EH (cell line): ENCODE data around the gene SHCBP1.
"Not testable (repeated sequence)": the region's sequence is repeated elsewhere in the genome, so short reads cannot be mapped to it uniquely, and the experiment has no call there.

Experiments used
- DNase-seq: peaks from one replicate; pipeline ENCODE4 v3.0.0-alpha.2; 2015; ENCODE audit warnings: low read depth

Gene SHCBP1, protein sequence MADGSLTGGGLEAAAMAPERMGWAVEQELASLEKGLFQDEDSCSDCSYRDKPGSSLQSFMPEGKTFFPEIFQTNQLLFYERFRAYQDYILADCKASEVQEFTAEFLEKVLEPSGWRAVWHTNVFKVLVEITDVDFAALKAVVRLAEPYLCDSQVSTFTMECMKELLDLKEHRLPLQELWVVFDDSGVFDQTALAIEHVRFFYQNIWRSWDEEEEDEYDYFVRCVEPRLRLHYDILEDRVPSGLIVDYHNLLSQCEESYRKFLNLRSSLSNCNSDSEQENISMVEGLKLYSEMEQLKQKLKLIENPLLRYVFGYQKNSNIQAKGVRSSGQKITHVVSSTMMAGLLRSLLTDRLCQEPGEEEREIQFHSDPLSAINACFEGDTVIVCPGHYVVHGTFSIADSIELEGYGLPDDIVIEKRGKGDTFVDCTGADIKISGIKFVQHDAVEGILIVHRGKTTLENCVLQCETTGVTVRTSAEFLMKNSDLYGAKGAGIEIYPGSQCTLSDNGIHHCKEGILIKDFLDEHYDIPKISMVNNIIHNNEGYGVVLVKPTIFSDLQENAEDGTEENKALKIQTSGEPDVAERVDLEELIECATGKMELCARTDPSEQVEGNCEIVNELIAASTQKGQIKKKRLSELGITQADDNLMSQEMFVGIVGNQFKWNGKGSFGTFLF

DNA sequence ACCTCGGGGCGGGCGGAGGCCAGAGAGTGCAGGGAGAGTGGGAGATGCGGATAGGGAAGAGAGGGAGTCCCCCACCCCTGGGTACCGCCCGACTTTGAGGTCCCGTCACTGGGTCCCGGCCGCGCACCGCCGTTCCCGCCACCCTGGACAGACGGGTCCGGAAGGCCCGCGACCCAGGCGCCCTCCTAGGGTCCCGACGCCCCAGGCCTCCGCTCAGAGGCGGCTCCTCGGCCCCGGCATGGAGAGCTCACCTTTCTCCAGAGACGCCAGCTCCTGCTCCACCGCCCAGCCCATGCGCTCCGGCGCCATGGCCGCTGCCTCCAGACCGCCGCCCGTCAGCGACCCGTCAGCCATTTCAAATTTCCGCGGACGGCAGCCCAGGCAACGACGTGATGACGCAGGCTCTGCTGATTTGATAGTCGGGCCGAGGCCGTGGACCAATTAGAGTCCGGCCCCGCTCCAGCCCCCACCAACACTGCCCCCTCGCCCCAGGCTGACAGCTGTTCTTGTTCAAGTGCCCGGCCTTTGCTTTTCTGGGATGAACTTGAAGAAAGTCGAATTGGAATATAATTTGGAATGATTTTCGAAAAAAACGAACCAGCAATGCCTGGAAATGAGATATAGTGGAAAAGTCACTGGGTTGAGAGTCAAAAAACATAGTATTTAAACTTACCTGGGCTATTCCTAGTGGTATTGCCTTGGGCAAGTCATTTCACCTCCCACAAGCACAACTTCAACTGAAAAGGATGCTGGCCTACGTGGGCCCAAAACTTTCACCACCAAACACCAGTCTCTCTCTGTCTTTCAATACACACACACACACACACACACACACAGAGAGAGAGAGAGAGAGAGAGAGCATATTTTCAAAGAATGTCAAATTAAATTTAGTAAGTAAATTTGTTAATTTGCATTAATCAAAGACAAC lies at the start of gene SHCBP1:
Gene SHCBP1, minus strand, starts transcription at position 374 of the 928 bp plus-strand sequence. Its CDS starts 20 bp downstream, at position 354.
- DNase-seq: peak; percentile 90

- no peak for DNase-seq
These were observed 40.9 kb upstream of the SHCBP1 start for GRCh38 chr16:46662123-46662522.

DNA sequence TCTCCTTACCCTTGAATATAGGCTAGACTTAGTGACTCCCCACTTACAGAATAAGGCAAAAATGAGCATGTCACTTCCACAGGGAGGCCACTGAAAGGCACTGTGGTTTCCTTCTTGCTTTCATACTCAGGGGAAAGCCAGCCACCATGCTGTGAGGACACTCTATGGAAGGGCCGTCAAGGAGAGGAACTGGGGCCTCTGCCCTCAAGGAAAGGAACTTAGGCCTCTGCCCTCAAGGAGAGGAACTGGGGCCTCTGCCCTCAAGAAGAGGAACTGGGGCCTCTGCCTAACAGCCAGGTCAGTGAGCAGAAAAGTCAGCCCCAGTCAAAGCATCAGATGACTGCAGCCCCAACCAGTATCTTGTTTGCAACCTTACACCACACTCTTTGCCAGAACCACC lies 37.7 kb upstream of the SHCBP1 start:
- DNase-seq: peak; percentile 4

DNA sequence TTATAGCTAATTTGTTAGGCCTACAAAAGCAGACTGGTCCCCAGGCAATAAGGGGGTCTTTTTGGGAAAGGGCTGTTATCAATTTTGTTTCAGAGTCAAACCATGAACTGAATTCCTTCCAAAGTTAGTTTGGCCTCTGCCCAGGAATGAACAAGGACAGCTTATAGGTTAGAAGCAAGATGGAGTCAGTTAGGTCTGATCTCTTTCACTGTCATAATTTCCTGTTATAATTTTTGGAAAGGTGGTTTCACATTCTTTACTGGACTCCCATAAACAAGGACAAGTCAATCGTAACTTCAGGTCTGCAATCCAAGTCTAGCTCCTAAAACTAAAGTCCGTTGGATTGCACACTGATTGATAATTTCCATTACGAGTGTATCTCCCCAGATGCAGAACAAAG lies 30.1 kb upstream of the SHCBP1 start:
- DNase-seq: no peak

DNA sequence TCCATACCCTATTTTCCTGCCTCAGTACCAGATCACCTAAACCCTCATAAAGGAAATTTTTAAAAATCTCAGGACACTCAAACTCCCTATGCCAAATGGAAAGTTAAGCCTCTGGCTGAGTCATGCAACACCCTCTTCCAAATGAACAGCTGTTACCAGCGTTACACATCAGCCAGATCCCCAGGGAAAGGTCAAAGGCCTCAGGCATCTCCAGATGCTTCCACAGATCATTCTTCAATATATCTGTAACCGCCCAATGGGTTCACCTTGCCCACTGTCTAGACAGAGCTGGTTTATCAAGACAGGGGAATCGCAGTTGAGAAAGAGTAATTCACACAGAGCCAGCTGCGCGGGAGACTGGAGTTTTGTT lies 29.1 kb upstream of the SHCBP1 start:
- DNase-seq: peak; percentile 13

- no peak for DNase-seq
These were observed 28.5 kb upstream of the SHCBP1 start for GRCh38 chr16:46649588-46650253.

DNA sequence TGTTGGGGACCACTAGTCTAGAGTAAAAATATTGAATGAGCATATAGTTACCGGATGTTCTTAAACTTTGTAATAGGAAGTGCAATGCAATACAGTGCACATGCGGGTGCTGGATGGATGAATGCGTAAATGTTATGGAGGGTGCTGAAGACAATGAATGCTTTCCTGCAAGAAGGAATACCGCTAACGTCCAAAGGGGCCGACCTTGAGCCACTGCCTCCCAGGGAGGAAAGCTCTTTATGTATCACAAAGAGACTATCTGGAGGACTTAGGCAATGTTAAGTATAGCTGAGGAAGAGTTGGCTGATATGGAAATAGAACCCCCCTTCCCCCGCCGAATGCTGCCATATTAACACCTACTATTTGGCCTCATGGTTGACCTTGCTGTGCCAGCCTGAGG lies 27.5 kb upstream of the SHCBP1 start:
- no peak for DNase-seq

DNA sequence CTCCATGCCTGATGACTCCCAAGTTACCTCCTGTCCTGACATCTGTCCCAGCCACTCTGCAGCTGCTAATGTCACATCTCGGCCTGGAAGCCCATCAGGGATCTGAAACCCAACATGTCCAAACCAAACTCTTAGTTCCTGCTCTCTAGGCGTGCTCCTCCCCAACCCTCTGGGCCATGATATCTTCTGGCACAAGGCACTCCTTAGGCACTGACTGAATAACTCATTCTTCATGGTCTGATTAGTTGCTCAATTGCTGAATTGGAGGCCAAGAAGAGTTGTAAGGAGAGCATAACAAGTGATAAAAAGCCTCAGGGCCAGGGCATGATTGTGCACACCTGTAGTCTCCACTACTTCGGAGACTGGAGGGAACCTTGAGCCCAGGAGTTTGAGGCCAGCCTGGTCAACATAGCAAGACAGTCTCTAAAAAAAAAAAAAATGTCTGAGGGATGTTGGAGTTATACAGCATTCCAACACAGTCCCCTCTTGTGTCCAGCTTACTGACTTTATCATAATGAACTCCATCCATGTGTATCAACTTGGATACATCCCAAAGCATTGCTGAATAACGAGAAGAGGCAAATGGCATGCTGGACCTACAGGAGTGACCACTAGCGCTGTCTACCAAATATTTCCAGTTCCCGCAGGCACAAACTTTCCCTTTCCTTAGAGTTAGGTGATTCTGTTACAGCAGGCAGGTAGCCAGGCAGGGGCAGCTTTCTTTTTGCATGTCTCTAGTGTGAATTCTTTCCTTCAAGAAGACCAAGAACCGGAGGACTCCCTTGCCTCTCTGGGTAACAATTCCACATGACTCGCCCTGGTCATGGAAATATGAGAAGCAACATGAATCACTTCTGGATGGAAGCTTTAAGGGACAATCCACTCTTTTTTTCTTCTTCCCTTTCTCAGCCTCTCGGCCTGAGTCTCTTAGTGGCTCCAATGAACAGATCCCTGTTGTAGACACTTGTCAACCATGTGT lies 18.1 kb upstream of the SHCBP1 start:
- DNase-seq: peak; percentile 57

GRCh38 chr16:46632778-46633733 lies 11.9 kb upstream of the SHCBP1 start:
- no peak for DNase-seq

DNA sequence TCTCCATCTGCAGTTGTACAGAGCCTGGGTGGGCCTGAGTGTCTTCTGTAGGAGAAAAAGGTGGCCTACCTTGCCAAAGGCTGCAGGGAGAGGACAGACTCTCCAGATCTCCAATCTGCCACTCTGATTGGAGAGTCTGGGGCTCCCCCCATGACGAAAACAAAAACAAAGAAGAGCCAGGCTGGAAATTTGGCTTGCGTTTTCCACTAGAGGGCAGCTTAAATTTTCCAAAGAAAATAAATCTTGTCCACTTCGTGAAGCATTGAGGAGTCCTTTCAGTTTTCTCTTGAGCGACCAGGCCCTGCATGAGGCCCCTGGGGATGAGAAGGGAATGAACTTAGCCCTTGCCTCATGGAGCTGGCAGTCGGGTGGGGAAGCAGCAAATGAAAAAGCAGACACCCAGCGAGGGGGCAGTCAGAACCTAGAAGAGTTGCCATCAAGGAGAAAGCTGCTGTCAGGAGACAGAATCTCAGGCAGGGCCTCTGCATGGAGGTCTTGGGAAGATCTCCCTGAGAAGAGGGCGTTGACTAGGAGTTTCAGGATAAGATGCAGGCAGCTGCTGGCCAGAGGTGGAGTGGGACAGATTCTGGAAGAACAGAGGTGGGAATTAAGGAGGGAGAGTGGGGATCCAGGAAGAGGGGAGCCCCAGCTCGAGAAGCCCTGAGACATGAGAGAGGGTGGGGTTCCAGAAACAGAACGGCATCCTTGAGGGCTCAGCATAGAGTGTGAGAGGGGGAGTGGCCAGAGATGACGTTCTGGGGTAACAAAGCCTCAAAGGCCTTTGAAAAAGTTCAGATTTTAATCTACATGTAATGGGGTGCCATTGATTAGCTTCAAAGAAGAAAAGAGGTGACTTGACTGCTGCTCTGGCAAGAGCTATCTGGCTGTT lies 8.4 kb upstream of the SHCBP1 start:
- DNase-seq: peak; percentile 67

GRCh38 chr16:46627746-46628145 lies 6.6 kb upstream of the SHCBP1 start:
- no peak for DNase-seq

- DNase-seq: not testable (repeated sequence)
These were observed 5.5 kb upstream of the SHCBP1 start for GRCh38 chr16:46626681-46627080.

DNA sequence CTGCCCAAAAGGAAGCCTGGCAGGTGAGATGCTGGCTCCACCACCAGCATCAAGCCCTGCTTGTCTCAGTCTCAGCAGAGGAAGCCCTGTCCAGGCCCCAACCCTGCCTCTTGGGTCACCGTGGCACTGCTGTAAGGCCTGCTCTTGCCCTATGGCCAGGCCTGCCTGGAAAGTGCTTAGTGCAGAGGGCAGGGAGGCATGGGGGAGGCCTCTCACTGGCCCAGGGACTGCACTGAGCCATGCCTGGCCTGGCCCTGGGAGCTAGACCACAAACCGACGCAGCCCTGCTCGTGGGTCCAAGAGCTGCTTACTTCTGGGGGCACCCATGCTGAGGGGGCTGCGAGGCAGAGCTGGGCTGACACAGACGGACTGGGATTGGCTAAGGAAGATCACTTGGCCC lies 3.7 kb upstream of the SHCBP1 start:
- DNase-seq: not testable (repeated sequence)

DNA sequence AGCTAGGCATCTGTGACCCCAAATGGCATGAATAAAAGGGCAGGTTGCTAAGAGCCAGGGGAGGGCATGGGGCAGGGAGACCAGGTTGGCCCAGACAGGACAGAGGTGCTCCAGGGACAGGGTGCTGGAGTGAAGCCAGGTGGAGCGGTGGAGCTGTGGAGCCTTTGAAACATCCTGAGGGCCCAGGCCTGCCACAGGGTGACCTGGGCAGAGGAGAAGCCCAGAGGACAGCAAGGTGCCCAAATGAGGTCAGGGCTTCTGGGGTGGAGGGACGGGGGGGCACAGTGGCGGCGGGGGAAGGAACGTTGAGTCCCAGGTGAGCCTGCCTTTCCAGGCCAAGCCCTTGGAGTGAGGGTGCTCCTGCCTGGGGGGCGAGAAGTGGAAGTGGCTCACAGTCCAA lies 2.5 kb upstream of the SHCBP1 start:
- DNase-seq: not testable (repeated sequence)

DNA sequence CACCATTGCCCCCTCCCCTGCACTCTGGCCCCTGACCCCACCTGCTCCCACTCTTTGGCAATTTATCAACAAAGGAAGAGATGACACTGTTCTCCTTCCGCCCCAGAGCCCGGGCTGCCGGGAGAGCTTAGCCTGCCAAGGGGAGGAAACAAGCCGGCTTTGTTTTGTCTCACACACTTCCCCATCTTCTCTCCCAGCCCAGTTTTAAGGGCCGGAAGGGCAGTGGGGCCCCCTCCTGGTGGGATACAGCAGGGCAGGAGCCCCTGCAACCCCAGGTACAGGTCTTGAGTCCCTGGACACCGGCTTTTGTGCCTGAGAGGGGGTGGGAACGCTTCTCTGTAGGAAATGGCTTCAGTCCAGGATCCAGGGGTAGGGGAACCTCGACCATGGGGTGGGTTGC lies 2.1 kb upstream of the SHCBP1 start:
- not testable (repeated sequence) for DNase-seq

GRCh38 chr16:46621934-46622676 lies 926 bp upstream of the SHCBP1 start:
- no peak for DNase-seq

GRCh38 chr16:46620266-46621005 lies 743 bp downstream of the SHCBP1 start:
- peak; percentile 39 for DNase-seq
